GM21529 (cell line): Measurements from ENCODE around the gene BAD.

Experiments used
- ATAC-seq: cut with Tn5 transposase; IDR thresholded peaks from one replicate; pipeline ENCODE4 v1.9.1; 2021; ENCODE audit not compliant: unreplicated experiment

The BAD gene

GRCh38 chr11:64297699-64298358 lies 13.4 kb upstream of the BAD start:
- no peak for ATAC-seq

DNA sequence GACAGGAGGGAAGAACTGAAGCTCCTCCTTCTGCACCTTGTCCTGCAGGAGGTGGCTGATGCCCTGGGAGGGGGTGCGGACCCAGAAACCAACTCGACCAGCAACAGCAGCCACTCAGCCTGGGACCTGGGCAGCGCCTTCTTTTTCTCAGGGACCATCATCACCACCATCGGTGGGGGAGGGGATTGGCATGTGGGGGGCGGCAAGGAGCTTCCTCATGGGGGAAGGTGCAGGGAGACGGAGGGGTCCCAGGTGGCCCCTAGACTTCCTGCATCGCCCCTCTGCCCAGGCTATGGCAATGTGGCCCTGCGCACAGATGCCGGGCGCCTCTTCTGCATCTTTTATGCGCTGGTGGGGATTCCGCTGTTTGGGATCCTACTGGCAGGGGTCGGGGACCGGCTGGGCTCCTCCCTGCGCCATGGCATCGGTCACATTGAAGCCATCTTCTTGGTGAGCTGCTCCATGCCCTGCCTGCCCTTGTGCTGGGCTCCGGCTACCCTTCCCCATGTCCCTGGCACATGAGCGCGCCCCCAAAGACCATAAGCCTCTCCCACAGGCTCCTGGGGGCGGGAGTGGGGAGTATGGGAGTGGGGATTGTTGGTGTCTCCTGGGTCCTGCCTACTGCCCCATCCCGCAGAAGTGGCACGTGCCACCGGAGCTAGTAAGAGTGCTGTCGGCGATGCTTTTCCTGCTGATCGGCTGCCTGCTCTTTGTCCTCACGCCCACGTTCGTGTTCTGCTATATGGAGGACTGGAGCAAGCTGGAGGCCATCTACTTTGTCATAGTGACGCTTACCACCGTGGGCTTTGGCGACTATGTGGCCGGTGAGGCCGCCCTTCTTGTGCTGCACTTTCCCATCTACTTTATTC lies 12.6 kb upstream of the BAD start:
- ATAC-seq: no peak

DNA sequence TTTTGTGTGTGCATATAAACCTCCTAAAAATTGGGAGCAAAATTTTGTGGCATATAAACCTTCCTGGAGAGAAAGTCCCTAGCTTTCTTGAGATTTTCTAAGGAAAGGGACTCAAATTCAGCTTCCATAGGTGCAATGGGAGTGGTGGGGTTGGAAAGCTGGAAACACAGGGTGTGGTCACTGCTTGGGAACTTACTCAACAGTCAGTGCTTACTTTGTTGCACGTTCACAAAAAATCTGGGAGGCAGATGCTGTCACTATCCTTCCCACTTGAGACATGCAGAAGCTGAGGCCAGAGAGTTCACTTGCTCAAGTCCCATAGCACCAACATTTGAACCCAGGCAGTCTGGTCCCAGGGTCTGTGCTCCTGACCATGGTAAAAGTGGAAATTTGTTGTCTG lies 11.8 kb upstream of the BAD start:
- ATAC-seq: no peak

DNA sequence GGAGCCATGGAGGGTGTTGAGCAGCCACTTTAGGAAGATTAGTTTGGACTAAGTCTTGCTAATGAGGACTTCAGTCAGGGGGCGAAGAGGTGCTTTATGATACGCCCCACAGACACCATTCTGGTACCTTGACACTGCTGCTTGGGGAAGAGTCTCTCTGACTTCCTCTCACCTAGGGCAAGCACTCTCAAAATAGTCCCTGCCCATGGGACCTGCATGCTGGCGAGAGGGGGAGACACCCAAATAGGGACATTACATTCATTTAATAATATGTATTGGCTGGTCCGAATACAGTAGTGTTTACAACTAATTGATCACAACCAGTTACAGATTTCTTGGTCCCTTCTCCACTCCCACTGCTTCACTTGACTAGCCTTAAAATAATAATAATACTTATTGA lies 11.3 kb upstream of the BAD start:
- ATAC-seq: no peak

GRCh38 chr11:64294774-64295173 lies 10.3 kb upstream of the BAD start:
- no peak for ATAC-seq

- ATAC-seq: no peak
Measured at GRCh38 chr11:64292460-64293254, 8.2 kb upstream of the BAD start.

- no peak for ATAC-seq
Measured at GRCh38 chr11:64291752-64292459, 7.4 kb upstream of the BAD start.

GRCh38 chr11:64291262-64291751 lies 6.8 kb upstream of the BAD start, which contains the start of gene KCNK4:
Gene KCNK4 (plus strand): TSS chr11:64291302. CDS start chr11:64293019, 1,717 bp downstream.
- no peak for ATAC-seq

DNA sequence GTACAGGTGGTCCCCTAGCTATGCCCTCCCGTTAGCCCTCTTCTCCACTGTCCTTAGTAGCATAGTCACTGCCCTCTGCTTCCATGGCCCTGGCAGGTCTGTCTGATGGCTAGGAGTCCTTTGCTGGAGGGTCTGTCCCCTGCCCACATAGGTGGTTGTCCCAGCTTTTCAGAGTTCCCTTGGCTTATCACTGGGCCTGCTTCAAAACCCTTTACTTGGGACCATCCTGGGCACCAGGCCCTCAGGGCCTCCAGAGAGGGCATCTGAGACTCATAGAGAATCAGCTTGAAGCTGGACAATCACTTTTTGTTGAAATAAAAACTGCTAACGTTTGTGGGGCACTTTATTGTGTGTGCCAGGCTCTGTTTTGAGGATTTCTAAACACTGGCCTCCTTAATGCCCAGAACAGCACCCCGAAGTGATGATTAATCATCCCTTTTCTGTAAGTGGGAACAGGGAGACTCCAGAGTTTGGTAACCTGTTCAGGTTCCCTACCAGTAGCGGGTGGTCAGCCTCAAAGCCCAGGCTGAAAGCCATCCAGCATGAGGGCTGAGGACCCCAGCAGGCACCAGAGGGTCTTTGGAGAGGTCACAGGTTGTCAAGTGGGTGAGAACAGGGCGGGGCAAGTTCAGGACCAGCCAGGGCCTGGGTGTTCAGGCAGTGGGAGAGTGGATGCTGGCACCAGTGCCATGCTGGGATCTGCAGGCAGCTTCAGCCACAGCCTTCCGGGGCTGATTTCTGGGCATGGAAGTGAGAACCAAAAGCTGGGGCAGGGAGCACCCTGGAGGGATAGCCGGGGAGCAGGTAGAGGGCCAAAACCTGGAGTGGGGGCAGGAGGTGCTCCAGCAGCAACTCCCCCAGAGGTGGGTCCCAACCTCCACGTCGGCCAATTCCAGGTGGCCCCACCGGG lies 6.1 kb upstream of the BAD start:
- ATAC-seq: no peak

- no peak for ATAC-seq
Measured at GRCh38 chr11:64289002-64289564, 4.6 kb upstream of the BAD start.

- ATAC-seq: no peak
Measured at GRCh38 chr11:64288353-64288750, 3.9 kb upstream of the BAD start.

DNA sequence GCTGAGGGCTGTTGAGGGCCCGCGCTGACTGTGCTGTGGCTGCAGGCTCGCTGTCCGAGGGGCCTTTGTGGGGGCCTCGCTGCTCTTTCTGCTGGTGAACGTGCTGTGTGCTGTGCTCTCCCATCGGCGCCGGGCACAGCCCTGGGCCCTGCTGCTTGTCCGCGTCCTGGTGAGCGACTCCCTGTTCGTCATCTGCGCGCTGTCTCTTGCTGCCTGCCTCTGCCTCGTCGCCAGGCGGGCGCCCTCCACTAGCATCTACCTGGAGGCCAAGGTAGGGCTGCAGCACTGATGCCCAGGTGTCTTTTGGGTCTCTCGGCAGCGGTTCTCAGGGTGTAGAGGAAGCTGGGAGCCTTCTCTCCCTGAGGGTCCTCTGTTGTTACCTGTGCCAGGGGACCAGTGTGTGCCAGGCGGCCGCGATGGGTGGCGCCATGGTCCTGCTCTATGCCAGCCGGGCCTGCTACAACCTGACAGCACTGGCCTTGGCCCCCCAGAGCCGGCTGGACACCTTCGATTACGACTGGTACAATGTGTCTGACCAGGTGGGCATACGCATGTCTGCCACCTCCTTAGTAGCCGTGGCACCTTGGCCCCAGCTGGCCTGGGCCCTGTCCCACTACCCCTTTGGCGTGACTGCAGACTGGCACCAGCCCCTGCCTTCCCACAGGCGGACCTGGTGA lies 3.3 kb upstream of the BAD start:
- no peak for ATAC-seq

- ATAC-seq: no peak
Measured at GRCh38 chr11:64286801-64287159, 2.3 kb upstream of the BAD start.

- ATAC-seq: no peak
Measured at GRCh38 chr11:64285885-64286800, 1.7 kb upstream of the BAD start.

DNA sequence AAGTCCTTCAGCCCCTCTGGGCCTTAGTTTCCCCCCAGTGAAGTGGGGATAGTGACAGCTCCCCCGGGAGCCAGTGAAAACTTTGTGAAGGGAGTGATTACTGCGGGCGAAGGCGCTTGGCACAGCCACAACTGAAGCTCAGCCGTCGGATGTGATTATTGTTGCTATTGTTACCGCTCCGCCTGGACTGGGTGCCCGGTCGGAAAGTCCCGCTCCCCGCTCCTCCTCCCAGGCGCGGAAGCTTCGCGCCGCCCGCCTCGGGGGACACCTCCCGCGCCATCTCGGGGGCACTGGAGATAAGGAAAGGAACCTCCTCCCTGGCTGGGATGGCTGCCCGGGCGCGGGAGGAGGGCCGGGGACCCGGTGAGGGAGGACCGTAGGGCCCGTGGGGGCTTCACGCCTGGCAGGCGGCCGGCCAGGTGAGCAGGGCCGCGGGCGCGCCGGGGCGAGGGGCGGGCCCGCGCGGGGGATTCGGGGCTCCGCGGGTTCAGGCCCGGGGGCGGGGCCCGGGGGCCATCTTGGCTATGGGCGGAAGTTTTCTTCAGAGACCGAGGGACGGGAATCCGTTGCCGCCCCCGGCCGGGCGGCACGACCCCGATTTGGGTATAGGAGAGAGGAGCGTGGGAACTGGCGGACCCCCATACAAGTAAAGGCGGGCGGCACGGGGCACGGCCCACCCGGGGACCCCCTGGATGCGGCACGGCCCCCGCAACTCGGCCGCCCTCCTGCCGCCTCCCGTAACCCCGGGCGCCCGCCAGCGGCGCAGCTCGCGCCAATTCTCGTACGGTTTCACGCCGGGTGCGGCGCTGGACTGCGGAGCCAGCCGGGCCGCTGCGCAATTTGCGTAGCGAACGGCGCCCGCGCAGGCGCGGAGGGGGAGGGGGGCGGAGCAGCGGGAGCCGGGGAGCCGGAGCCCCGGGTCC lies 758 bp upstream of the BAD start, which contains the start of gene GPR137:
GPR137 (plus strand) TSS at position 887 of the 923 bp plus-strand sequence. CDS start 677 bp downstream, outside the sequence.
- peak; percentile 53 for ATAC-seq

DNA sequence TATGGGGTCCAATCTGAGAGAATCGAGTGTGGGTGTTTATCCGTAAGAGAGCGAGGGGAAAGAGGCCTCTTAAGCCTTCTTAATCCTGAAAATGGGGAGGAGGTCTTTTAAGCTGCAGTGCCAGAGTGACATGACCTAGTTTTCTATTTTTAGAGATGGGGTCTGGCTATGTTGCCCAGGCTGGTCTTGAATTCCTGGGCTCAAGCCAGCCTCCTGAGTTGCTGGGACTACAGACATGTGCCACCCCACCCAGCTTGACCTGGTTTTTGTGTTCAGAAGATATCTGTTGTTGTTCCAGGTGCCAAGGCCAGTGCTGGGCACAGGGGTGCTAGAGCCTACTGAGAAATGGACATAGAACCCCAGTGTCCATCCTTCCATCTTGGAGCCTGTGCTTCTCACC lies 1.4 kb downstream of the BAD start:
- no peak for ATAC-seq
